HepG2 (cell line): Measurements from ENCODE around the gene UNC5B. TPM values are rescaled to one million over a fixed set of nuclear protein-coding genes. Genes with fewer than 3 reads are reported as not detected.

Experiments
- ATAC-seq: fragments of 200-7000 bp; cut with Tn5 transposase; 3 replicates; pipeline ENCODE4 v1.9.1; 2020; ENCODE audit warnings: mild to moderate bottlenecking, moderate library complexity
- BruUV-seq: library from RNA; stranded (reverse); fragments of 400-500 nt; replicated peaks from 2 replicates; lab custom pipeline; 2021; lab: Mats Ljungman, UMichigan
- CTCF ChIA-PET: fragments of 300-600 bp; formaldehyde crosslinking; extraction: SDS; loops from one replicate; lab custom pipeline; 2021; ENCODE audit warnings: low total read pairs, inconsistent platforms, low intra/inter-chr PET ratio; lab: Yijun Ruan, JAX
- POLR2A ChIA-PET: fragments of 350-600 bp; sonication (Branson Sonifier 250); formaldehyde crosslinking; loops from one replicate; lab custom pipeline; 2020; ENCODE audit warnings: antibody characterized with exemption, inconsistent platforms; lab: Yijun Ruan, JAX
- DNase-seq: peaks from one replicate; pipeline ENCODE4 v3.0.0-alpha.2; 2015; ENCODE audit warnings: low spot score
- FAIRE-seq: peaks from 3 replicates; lab custom pipeline; 2011; peaks lifted over from hg19 to GRCh38; lab: Jason Lieb, UNC
- H2AFZ ChIP-seq: one replicate; pipeline ENCODE4 v1.6.1; 2011; ENCODE audit warnings: low read length, inconsistent platforms
- H3K27ac ChIP-seq: fragments of 300-600 bp; 3 replicates; pipeline ENCODE4 v1.8.0; 2011; ENCODE audit warnings: mixed run types, mild to moderate bottlenecking, mixed read lengths, low read length, inconsistent platforms; ENCODE audit not compliant: insufficient read depth; ENCODE audit errors: extremely low read length
- H3K27me3 ChIP-seq, 2 experiments: fragments of 200-600 bp in 1 of 2; 2 replicates in 1 of 2; 3 replicates in 1 of 2; pipeline versions ENCODE4 v1.6.0 to v1.8.0; 2011; ENCODE audit warnings: low read length in 2 of 2, mild to moderate bottlenecking in 2 of 2, moderate library complexity in 2 of 2, inconsistent platforms in 1 of 2; ENCODE audit not compliant: insufficient read depth in 2 of 2, control insufficient read depth in 1 of 2
- H3K36me3 ChIP-seq, 2 experiments: fragments of 200-600 bp in 1 of 2; replicated peaks in 1 of 2; 2 replicates in 1 of 2; 3 replicates in 1 of 2; pipeline versions ENCODE4 v1.5.1 to v1.8.0; 2011; ENCODE audit warnings: low read length in 2 of 2, inconsistent platforms in 1 of 2; ENCODE audit not compliant: insufficient read depth in 2 of 2, control insufficient read depth in 1 of 2
- H3K4me1 ChIP-seq: 2 replicates; pipeline ENCODE4 v1.5.1; 2012; ENCODE audit warnings: low read length, inconsistent platforms; ENCODE audit not compliant: insufficient read depth
- H3K4me2 ChIP-seq: 2 replicates; pipeline ENCODE4 v1.6.0; 2011; ENCODE audit warnings: low read depth, low read length, inconsistent platforms
- H3K4me3 ChIP-seq, 3 experiments: fragments of 200-600 bp in 1 of 3; sonication (generic), shearing (Covaris generic) in 1 of 3; replicated peaks in 1 of 3; 2 replicates each; pipeline ENCODE4 v1.5.1; 2011 to 2016; ENCODE audit warnings: low read length in 3 of 3, inconsistent platforms in 2 of 3, low read depth in 2 of 3, mild to moderate bottlenecking in 2 of 3, control low read depth in 1 of 3, mixed read lengths in 1 of 3; ENCODE audit not compliant: insufficient read depth in 1 of 3
- H3K79me2 ChIP-seq: one replicate; pipeline ENCODE4 v1.6.1; 2011; ENCODE audit warnings: low read length, inconsistent platforms; ENCODE audit not compliant: insufficient read depth
- H3K9ac ChIP-seq: 2 replicates; pipeline ENCODE4 v1.6.0; 2011; ENCODE audit warnings: mild to moderate bottlenecking, low read depth, low read length, inconsistent platforms; ENCODE audit not compliant: insufficient read depth
- H3K9me3 ChIP-seq: 2 replicates; pipeline ENCODE4 v1.5.1; 2012; ENCODE audit warnings: mild to moderate bottlenecking, low read length
- H4K20me1 ChIP-seq: 2 replicates; pipeline ENCODE4 v1.6.0; 2011; ENCODE audit warnings: inconsistent platforms, mild to moderate bottlenecking, low read length, moderate library complexity; ENCODE audit not compliant: insufficient read depth
- ZNF768 ChIP-seq: sonication (generic); formaldehyde crosslinking; IDR thresholded peaks from 2 replicates; pipeline ENCODE4 v1.4.0; 2020; ENCODE audit warnings: missing genetic modification reagents
- whole genome bisulfite sequencing: methylation state at CpG from one replicate; pipeline ENCODE4 v1.1.6; 2017; ENCODE audit warnings: low lambda C conversion rate; 5-methylcytosine and 5-hydroxymethylcytosine counted together
- in situ Hi-C: cut with HindIII; loops from 2 replicates; pipeline ENCODE4 v1.10.0; 2017; ENCODE audit warnings: low pct_unique_long_range_greater_than_20kb; ENCODE audit not compliant: extremely low pct_ligation_motif_present
- intact Hi-C: fragments of 100-400 bp; cut with micrococcal nuclease; formaldehyde crosslinking; loops from one replicate; pipeline ENCODE4 v1.10.0; 2022; ENCODE audit not compliant: unreplicated experiment
- polyA plus RNA-seq, 8 experiments: library from polyadenylated mRNA; depleted of rRNA in 3 of 8; stranded (reverse) in 7 of 8; unstranded in 1 of 8; fragments of >200 nt; fragmentation: Illumina TruSeq in 4 of 8; extraction: Trizol in 4 of 8; gene quantifications; 2 replicates each; pipeline versions ENCODE4 v1.2.1 to v1.2.3, GENCODE V29; 2011 to 2016; ENCODE audit warnings: low read depth in 4 of 8, missing spikeins in 1 of 8, mixed read lengths in 1 of 8; ENCODE audit not compliant: insufficient read depth in 1 of 8
- total RNA-seq, 5 experiments: library from RNA; depleted of rRNA; stranded (reverse); fragments of >200 nt; fragmentation: Illumina TruSeq; extraction: Trizol; gene quantifications; 2 replicates each; pipeline ENCODE4 v1.2.3, GENCODE V29; 2016; ENCODE audit warnings: low read depth in 1 of 5
- TF ChIP-seq, protein P1 (sequence below): IDR thresholded peaks from 2 replicates; pipeline ENCODE4 v1.6.1; 2016
- TF ChIP-seq, protein P2 (sequence below), 2 experiments: fragments of 450-650 bp in 1 of 2; sonication (generic) in 1 of 2; formaldehyde crosslinking; IDR thresholded peaks; 2 replicates each; pipeline versions ENCODE4 v1.5.0 to v1.8.0; 2020 to 2022; ENCODE audit warnings: mild to moderate bottlenecking in 1 of 2, missing genetic modification reagents in 1 of 2
- TF ChIP-seq, protein P3 (sequence below): sonication (generic); formaldehyde crosslinking; IDR thresholded peaks from 2 replicates; pipeline ENCODE4; 2020; ENCODE audit warnings: missing genetic modification reagents, mild to moderate bottlenecking, borderline replicate concordance

The UNC5B gene
- total and polyA plus RNA-seq, 2 of the 13 experiments (the other 11 are each of a cell fraction or from before 2014, with no cell fraction given) = 0.07 TPM

DNA sequence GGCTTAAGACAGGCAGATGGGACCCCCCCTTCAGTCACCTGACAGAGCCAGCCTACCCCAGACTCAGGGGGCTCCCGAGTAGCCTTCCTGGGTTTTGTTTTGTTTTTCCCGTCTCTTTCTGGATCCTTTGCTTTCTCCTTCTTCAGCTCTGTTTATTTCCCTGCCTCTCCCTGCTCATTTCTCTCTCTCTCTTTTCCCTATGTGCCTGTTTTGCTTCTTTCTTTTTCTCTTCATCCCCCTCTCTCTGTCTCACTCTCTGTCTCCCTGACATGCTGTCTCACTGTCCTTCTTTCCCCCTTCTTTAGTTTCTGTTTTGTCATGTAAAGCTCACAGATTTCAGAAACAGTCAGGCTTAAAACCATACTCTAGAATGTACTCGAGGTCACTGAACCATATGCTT is 68.5 kb downstream of the UNC5B start:
- H4K20me1 ChIP-seq = no peaks in the 10 kb centered on the region
- CTCF ChIA-PET = no interaction called here
- H3K9me3 ChIP-seq = no peaks in the 10 kb centered on the region
- FAIRE-seq (no peak), DNase-seq (no peak), ATAC-seq (no peak)
- 10% methylated on average over 3 of the region's 3 CpGs for WGBS
- H3K27me3 ChIP-seq = peaks cover 0 to 2% of the 10 kb centered on the region in 2 experiments; a peak in 2 of 5 replicates
- H2AFZ ChIP-seq = no peak overlapping the region
- H3K4me1 ChIP-seq = no peaks in the 10 kb centered on the region
- no peak overlapping the region for H3K4me2 ChIP-seq
- H3K36me3 ChIP-seq = no peaks in the 10 kb centered on the region
- in situ Hi-C loops (no loop called here), intact Hi-C loops (no loop called here)
- no peak overlapping the region for H3K9ac ChIP-seq
- H3K79me2 ChIP-seq = no peaks in the 10 kb centered on the region
- no TSS peak for BruUV-seq
- no peak overlapping the region for H3K27ac ChIP-seq
- TF ChIP-seq, protein P1, sequence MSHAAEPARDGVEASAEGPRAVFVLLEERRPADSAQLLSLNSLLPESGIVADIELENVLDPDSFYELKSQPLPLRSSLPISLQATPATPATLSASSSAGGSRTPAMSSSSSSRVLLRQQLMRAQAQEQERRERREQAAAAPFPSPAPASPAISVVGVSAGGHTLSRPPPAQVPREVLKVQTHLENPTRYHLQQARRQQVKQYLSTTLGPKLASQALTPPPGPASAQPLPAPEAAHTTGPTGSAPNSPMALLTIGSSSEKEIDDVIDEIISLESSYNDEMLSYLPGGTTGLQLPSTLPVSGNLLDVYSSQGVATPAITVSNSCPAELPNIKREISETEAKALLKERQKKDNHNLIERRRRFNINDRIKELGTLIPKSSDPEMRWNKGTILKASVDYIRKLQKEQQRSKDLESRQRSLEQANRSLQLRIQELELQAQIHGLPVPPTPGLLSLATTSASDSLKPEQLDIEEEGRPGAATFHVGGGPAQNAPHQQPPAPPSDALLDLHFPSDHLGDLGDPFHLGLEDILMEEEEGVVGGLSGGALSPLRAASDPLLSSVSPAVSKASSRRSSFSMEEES (CRISPR knock-in tag) = no peak
- TF ChIP-seq, protein P2, sequence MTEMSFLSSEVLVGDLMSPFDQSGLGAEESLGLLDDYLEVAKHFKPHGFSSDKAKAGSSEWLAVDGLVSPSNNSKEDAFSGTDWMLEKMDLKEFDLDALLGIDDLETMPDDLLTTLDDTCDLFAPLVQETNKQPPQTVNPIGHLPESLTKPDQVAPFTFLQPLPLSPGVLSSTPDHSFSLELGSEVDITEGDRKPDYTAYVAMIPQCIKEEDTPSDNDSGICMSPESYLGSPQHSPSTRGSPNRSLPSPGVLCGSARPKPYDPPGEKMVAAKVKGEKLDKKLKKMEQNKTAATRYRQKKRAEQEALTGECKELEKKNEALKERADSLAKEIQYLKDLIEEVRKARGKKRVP (CRISPR knock-in tag; IDR thresholded peaks at IDR 0.05) = no peak
- POLR2A ChIA-PET = no interaction called here
- no peak overlapping the region for H3K4me3 ChIP-seq

DNA sequence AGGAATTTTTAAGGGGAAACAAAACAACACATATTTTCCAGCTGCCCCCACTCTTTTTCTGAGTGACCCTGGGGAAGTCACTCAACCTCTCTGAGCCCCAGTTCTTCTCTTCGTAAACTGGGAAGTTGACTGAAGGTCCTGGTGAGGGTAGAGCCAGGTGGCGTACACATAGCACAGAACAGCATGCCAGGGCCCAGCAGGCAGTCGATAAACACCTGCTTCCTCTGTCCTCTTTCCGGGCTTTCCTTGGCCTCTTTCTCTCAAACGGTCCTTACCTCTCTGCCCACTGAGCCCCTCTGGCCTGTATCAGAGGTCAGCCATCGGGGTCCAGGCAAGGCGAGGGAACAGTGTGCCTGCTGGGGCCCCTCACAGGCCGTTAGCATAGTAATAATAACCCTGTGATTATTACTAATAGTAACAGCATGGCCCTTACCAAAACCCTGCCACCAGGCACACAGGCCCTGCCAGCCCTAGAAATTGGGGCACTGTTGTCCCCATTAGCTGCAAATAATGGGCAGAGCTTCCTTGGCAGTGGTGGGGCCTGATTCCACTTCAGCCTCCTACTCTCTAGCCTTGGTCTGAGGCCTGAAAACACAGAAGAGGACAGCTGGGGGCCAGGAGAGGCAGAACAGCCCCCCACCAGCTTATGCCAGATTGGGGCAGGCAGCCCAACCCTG is 69.4 kb downstream of the UNC5B start:
- 33% methylated on average over 8 of the region's 8 CpGs for WGBS
- Histone ChIP-seq H3K9ac (no peak overlapping the region), H2AFZ (no peak overlapping the region), H3K9me3 (no peaks in the 10 kb centered on the region), H3K79me2 (no peaks in the 10 kb centered on the region), H3K4me2 (no peak overlapping the region), H4K20me1 (no peaks in the 10 kb centered on the region), H3K36me3 (no peaks in the 10 kb centered on the region), H3K4me3 (no peak overlapping the region), H3K4me1 (no peaks in the 10 kb centered on the region), H3K27me3 (peaks cover 0 to 2% of the 10 kb centered on the region in 2 experiments; a peak in 3 of 5 replicates), H3K27ac (no peak overlapping the region)
- ATAC-seq = no peak
- in situ Hi-C loops = no loop called here
- ChIA-PET CTCF (no interaction called here), POLR2A (no interaction called here)
- intact Hi-C loops = no loop called here
- no peak for FAIRE-seq
- BruUV-seq = no TSS peak
- DNase-seq = no peak
- TF ChIP-seq, protein P3, sequence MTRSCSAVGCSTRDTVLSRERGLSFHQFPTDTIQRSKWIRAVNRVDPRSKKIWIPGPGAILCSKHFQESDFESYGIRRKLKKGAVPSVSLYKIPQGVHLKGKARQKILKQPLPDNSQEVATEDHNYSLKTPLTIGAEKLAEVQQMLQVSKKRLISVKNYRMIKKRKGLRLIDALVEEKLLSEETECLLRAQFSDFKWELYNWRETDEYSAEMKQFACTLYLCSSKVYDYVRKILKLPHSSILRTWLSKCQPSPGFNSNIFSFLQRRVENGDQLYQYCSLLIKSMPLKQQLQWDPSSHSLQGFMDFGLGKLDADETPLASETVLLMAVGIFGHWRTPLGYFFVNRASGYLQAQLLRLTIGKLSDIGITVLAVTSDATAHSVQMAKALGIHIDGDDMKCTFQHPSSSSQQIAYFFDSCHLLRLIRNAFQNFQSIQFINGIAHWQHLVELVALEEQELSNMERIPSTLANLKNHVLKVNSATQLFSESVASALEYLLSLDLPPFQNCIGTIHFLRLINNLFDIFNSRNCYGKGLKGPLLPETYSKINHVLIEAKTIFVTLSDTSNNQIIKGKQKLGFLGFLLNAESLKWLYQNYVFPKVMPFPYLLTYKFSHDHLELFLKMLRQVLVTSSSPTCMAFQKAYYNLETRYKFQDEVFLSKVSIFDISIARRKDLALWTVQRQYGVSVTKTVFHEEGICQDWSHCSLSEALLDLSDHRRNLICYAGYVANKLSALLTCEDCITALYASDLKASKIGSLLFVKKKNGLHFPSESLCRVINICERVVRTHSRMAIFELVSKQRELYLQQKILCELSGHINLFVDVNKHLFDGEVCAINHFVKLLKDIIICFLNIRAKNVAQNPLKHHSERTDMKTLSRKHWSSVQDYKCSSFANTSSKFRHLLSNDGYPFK = no peak
- peak; percentile 57; the same call in 1 of the 2 replicates for TF ChIP-seq ZNF768 (CRISPR knock-in tag)
